K562 (cell line): ENCODE data around the gene IFRD1.

Experiments
- CBX5 ChIP-seq: IDR thresholded peaks from 2 replicates; pipeline ENCODE4 v1.6.1; 2014; ENCODE audit warnings: low read depth, borderline replicate concordance
- JUNB ChIP-seq: fragments of 450-650 bp; formaldehyde crosslinking; conservative IDR thresholded peaks from 2 replicates; pipeline ENCODE4 v1.4.0; 2020; ENCODE audit warnings: mild to moderate bottlenecking
- MAFF ChIP-seq: IDR thresholded peaks from 2 replicates; pipeline ENCODE4 v1.6.1; 2012; ENCODE audit warnings: low read length, improper control_type of control experiment
- SETDB1 ChIP-seq: IDR thresholded peaks from one replicate; pipeline ENCODE4 v1.6.1; 2012; ENCODE audit warnings: low read length, control low read depth, inconsistent platforms
- SIN3A ChIP-seq, 2 experiments: fragments of 150-350 bp in 1 of 2; IDR thresholded peaks; 2 replicates each; pipeline ENCODE4 v1.6.1; 2011 to 2016; ENCODE audit warnings: borderline replicate concordance in 2 of 2, low read depth in 2 of 2, low read length in 2 of 2, mild to moderate bottlenecking in 2 of 2, moderate library complexity in 2 of 2; ENCODE audit not compliant: control insufficient read depth in 1 of 2
- TFAP4 ChIP-seq: sonication (generic); formaldehyde crosslinking; IDR thresholded peaks from 2 replicates; pipeline ENCODE4 v1.8.0; 2022; ENCODE audit warnings: missing genetic modification reagents, mild to moderate bottlenecking, moderate library complexity, borderline replicate concordance
- ZFP30 ChIP-seq: fragments of 250-450 bp; sonication (Bioruptor Pico); IDR thresholded peaks from 2 replicates; pipeline ENCODE4 v1.8.0; 2022; ENCODE audit warnings: moderate library complexity, mild to moderate bottlenecking, inconsistent platforms, borderline replicate concordance

- TF ChIP-seq JUNB (CRISPR knock-in tag) (no peak), CBX5 (no peak), SETDB1 (no peak), SIN3A (IDR thresholded peaks at IDR 0.05; ENCODE audit: borderline replicate concordance in 2 of 2, control insufficient read depth in 1 of 2, low read depth in 2 of 2, low read length in 2 of 2) (no peak), TFAP4 (CRISPR knock-in tag) (no peak), ZFP30 (CRISPR knock-in tag) (no peak), MAFF (peak; percentile 99)
Observed at GRCh38 chr7:112422842-112423496, 27.3 kb upstream of the IFRD1 start.
